ENCODE data around the gene PCDHA1. TPM values are rescaled to one million over a fixed set of nuclear protein-coding genes. Genes with fewer than 3 reads are reported as not detected.
"Not testable (repeated sequence)": the region's sequence is repeated elsewhere in the genome, so short reads cannot be mapped to it uniquely, and the experiment has no call there.

PCDHA1 gene
- not detected in 2 replicates for total RNA-seq (2014; rRNA removed; shearing (Covaris generic))

GRCh38 chr5:140785905-140786686, at the start of gene PCDHA1:
TSS of gene PCDHA1 (plus strand) at chr5:140786140.
- Histone ChIP-seq H3K9me3 (replicated peaks) (peaks cover 25% of the 10 kb centered on the region), H3K4me1 (replicated peaks) (no peaks in the 10 kb centered on the region), H3K27ac (no peak within 1 kb of the TSS), H3K36me3 (no peaks in the 10 kb centered on the region), H3K4me3 (no peak within 1 kb of the TSS), H3K27me3 (replicated peaks) (no peaks in the 10 kb centered on the region)
- no peak for DNase-seq (ENCODE audit: low read depth in 1 of 2, low spot score in 2 of 2)

DNA sequence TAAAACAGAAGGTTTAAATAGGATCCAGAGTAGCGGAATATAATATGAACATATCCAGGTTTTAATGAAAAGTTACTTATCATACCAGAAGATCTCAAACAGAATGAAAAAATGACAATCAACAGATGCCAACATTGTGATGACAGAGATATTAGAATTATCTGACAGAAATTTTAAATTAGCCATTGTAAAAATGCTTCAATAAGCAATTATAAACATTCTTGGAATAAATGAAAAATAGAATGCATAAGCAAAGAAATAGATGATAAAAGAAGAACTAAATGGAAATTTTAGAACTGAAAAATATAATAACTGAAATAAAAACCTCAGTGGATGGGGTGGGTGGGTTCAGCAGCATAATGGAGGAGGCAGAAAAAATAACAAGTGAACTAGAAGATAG, 48.5 kb upstream of the PCDHA1 start:
- Histone ChIP-seq H3K27me3 (replicated peaks) (no peaks in the 10 kb centered on the region), H3K36me3 (no peaks in the 10 kb centered on the region), H3K27ac (no peak overlapping the region), H3K9me3 (replicated peaks) (peaks cover 4% of the 10 kb centered on the region; the same call in 1 of the 2 replicates), H3K4me1 (replicated peaks) (no peaks in the 10 kb centered on the region), H3K4me3 (no peak overlapping the region)
- no peak for DNase-seq (ENCODE audit: low read depth in 1 of 2, low spot score in 2 of 2)

- H3K4me1 ChIP-seq (replicated peaks): no peaks in the 10 kb centered on the region
- no peak for DNase-seq (ENCODE audit: low read depth in 1 of 2, low spot score in 2 of 2)
- H3K36me3 ChIP-seq: no peaks in the 10 kb centered on the region
- peaks cover 7% of the 10 kb centered on the region; the same call in 1 of the 2 replicates for H3K9me3 ChIP-seq (replicated peaks)
- no peaks in the 10 kb centered on the region for H3K27me3 ChIP-seq (replicated peaks)
- H3K4me3 ChIP-seq: no peak overlapping the region
- H3K27ac ChIP-seq: no peak overlapping the region
Measured at GRCh38 chr5:140741967-140742366, 44.0 kb upstream of the PCDHA1 start.

GRCh38 chr5:140753561-140753960, 32.4 kb upstream of the PCDHA1 start:
- Histone ChIP-seq H3K27ac (no peak overlapping the region), H3K4me1 (replicated peaks) (no peaks in the 10 kb centered on the region), H3K4me3 (no peak overlapping the region), H3K9me3 (replicated peaks) (peaks cover 15% of the 10 kb centered on the region), H3K27me3 (replicated peaks) (no peaks in the 10 kb centered on the region), H3K36me3 (no peaks in the 10 kb centered on the region)
- DNase-seq (ENCODE audit: low read depth in 1 of 2, low spot score in 2 of 2): no peak

DNA sequence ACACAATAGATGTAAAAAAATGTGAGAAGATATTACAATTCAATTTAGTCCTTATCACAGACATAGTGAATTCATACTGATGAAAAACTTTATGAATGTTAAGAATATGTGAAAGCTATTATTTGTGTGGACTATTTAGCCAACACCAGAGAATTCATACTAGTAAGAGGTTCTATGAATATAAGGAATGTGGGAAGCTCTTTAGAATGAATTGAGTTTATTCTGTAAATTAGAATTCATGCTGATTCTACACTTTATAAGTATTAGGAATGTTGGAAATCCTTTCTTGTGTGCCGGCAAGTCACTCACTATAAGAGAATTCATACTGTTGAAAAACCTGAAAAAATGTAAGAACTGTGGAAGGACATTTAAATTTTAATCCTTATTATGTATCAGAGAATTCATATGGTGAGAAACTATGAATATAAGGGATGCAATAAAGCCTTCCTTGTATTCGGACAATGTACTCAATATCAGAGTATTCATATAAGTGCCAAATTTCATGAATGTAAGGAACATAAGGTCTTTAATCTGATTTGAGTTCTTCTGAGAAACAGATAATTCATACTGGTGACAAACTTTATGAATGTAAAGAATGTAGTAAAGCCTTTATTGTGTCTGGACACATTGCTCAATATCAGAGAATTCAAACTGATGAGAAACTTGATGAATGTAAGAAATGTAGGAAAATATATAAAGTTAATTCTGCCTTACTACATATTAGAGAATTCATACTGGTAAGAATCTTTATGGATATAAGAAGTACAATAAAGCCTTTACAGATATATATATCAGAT, 21.6 kb upstream of the PCDHA1 start:
- H3K36me3 ChIP-seq: no peaks in the 10 kb centered on the region
- no peak overlapping the region for H3K27ac ChIP-seq
- no peaks in the 10 kb centered on the region for H3K27me3 ChIP-seq (replicated peaks)
- H3K9me3 ChIP-seq (replicated peaks): peaks cover 13% of the 10 kb centered on the region
- no peak overlapping the region for H3K4me3 ChIP-seq
- DNase-seq (ENCODE audit: low read depth in 1 of 2, low spot score in 2 of 2): no peak
- H3K4me1 ChIP-seq (replicated peaks): no peaks in the 10 kb centered on the region

- H3K9me3 ChIP-seq (replicated peaks): peaks cover 14% of the 10 kb centered on the region
- no peaks in the 10 kb centered on the region for H3K4me1 ChIP-seq (replicated peaks)
- no peak overlapping the region for H3K27ac ChIP-seq
- no peaks in the 10 kb centered on the region for H3K27me3 ChIP-seq (replicated peaks)
- DNase-seq (ENCODE audit: low read depth in 1 of 2, low spot score in 2 of 2): no peak
- no peaks in the 10 kb centered on the region for H3K36me3 ChIP-seq
- no peak overlapping the region for H3K4me3 ChIP-seq
Measured at GRCh38 chr5:140767444-140767843, 18.5 kb upstream of the PCDHA1 start.

DNA sequence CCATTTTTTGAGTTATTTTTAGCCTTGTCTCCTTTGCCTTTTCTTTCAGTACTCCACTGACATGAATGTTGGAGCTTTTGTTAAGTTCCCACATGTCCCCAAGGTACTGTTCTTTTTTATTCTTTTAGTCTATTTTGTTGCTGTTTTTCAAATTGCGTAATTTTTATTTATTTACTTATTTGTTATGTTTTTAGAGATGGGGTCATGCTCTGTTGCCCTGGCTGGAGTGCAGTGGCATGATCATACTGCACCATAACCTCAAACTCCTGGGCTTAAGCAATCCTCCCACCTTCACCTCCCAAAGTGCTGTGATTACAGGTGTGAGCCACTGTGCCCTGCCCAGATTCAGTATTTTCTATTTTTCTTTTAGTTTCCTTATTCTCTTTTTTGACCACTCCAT, 5.4 kb upstream of the PCDHA1 start:
- DNase-seq (ENCODE audit: low read depth in 1 of 2, low spot score in 2 of 2): no peak
- H3K9me3 ChIP-seq (replicated peaks): peaks cover 7% of the 10 kb centered on the region; the same call in 1 of the 2 replicates
- no peaks in the 10 kb centered on the region for H3K36me3 ChIP-seq
- H3K27ac ChIP-seq: no peak overlapping the region
- H3K4me3 ChIP-seq: no peak overlapping the region
- no peaks in the 10 kb centered on the region for H3K4me1 ChIP-seq (replicated peaks)
- H3K27me3 ChIP-seq (replicated peaks): no peaks in the 10 kb centered on the region

- not testable (repeated sequence) for H3K36me3 ChIP-seq; H3K4me1 ChIP-seq (replicated peaks); DNase-seq (ENCODE audit: low read depth in 1 of 2, low spot score in 2 of 2); H3K4me3 ChIP-seq; H3K27ac ChIP-seq; H3K27me3 ChIP-seq (replicated peaks)
- H3K9me3 ChIP-seq (replicated peaks): peaks cover 25% of the 10 kb centered on the region
Measured at GRCh38 chr5:140787422-140787821, 1.5 kb downstream of the PCDHA1 start.

DNA sequence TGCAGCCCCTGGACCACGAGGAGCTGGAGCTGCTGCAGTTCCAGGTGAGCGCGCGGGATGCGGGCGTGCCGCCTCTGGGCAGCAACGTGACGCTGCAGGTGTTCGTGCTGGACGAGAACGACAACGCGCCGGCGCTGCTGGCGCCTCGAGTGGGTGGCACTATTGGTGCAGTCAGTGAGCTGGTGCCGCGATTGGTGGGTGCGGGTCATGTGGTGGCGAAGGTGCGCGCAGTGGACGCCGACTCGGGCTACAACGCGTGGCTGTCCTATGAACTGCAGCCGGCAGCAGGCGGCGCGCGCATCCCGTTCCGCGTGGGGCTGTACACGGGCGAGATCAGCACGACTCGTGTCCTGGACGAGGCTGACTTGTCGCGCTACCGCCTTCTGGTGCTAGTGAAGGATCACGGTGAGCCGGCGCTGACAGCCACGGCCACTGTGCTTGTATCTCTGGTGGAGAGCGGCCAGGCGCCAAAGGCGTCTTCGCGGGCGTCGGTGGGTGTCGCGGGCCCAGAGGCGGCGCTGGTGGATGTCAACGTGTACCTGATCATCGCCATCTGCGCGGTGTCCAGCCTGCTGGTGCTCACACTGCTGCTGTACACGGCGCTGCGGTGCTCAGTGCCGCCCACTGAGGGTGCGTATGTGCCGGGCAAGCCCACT, 2.0 kb downstream of the PCDHA1 start:
- not testable (repeated sequence) for H3K27me3 ChIP-seq (replicated peaks); DNase-seq (ENCODE audit: low read depth in 1 of 2, low spot score in 2 of 2); H3K27ac ChIP-seq; H3K4me3 ChIP-seq; H3K4me1 ChIP-seq (replicated peaks); H3K36me3 ChIP-seq
- H3K9me3 ChIP-seq (replicated peaks): peaks cover 21% of the 10 kb centered on the region

- H3K4me3 ChIP-seq: no peak overlapping the region
- peaks cover 19% of the 10 kb centered on the region for H3K9me3 ChIP-seq (replicated peaks)
- no peaks in the 10 kb centered on the region for H3K4me1 ChIP-seq (replicated peaks)
Measured at GRCh38 chr5:140791089-140791488, 5.1 kb downstream of the PCDHA1 start.

GRCh38 chr5:140794595-140795258, 8.8 kb downstream of the PCDHA1 start, which contains the start of gene PCDHA2:
TSS of gene PCDHA2 (plus strand) at chr5:140794852.
- no peaks in the 10 kb centered on the region for H3K4me1 ChIP-seq (replicated peaks)
- no peak within 1 kb of the TSS for H3K4me3 ChIP-seq
- DNase-seq (ENCODE audit: low read depth in 1 of 2, low spot score in 2 of 2): no peak

More at GRCh38 chr5:140791089-140791488, 5.1 kb downstream of the PCDHA1 start:
- no peak for DNase-seq (ENCODE audit: low read depth in 1 of 2, low spot score in 2 of 2)
- no peak overlapping the region for H3K27ac ChIP-seq
- H3K36me3 ChIP-seq: no peaks in the 10 kb centered on the region
- H3K27me3 ChIP-seq (replicated peaks): no peaks in the 10 kb centered on the region

GRCh38 chr5:140795259-140795641, 9.3 kb downstream of the PCDHA1 start:
- Histone ChIP-seq H3K27me3 (replicated peaks) (no peaks in the 10 kb centered on the region), H3K36me3 (no peaks in the 10 kb centered on the region), H3K4me1 (replicated peaks) (no peaks in the 10 kb centered on the region), H3K4me3 (no peak overlapping the region), H3K27ac (no peak overlapping the region), H3K9me3 (replicated peaks) (peaks cover 9% of the 10 kb centered on the region)
- no peak for DNase-seq (ENCODE audit: low read depth in 1 of 2, low spot score in 2 of 2)

More at GRCh38 chr5:140794595-140795258, 8.8 kb downstream of the PCDHA1 start, which contains the start of gene PCDHA2:
- no peaks in the 10 kb centered on the region for H3K36me3 ChIP-seq
- no peaks in the 10 kb centered on the region for H3K27me3 ChIP-seq (replicated peaks)
- peaks cover 9% of the 10 kb centered on the region for H3K9me3 ChIP-seq (replicated peaks)
- H3K27ac ChIP-seq: no peak within 1 kb of the TSS

DNA sequence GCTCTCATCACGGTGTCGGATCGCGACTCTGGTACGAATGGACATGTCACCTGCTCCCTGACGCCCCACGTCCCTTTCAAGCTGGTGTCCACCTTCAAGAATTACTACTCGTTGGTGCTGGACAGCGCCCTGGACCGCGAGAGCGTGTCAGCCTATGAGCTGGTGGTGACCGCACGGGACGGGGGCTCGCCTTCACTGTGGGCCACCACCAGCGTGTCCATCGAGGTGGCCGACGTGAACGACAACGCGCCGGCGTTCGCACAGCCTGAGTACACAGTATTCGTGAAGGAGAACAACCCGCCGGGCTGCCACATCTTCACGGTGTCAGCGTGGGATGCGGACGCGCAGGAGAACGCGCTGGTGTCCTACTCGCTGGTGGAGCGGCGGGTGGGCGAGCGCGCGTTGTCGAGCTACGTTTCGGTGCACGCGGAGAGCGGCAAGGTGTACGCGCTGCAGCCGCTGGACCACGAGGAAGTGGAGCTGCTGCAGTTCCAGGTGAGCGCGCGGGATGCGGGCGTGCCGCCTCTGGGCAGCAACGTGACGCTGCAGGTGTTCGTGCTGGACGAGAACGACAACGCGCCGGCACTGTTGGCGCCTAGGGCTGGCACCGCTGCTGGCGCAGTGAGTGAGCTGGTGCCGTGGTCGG, 10.3 kb downstream of the PCDHA1 start:
- not testable (repeated sequence) for H3K9me3 ChIP-seq (replicated peaks); DNase-seq (ENCODE audit: low read depth in 1 of 2, low spot score in 2 of 2); H3K27me3 ChIP-seq (replicated peaks); H3K27ac ChIP-seq; H3K4me3 ChIP-seq; H3K36me3 ChIP-seq; H3K4me1 ChIP-seq (replicated peaks)

All from SJSA1 (cell line).